GM19043 (cell line): ENCODE measurements around the gene ALPG.
"Not testable (repeated sequence)": the region's sequence is repeated elsewhere in the genome, so short reads cannot be mapped to it uniquely, and the experiment has no call there.

Experiments
- ATAC-seq: cut with Tn5 transposase; IDR thresholded peaks from one replicate; pipeline ENCODE4 v1.9.1; 2021; ENCODE audit warnings: low read depth; ENCODE audit not compliant: unreplicated experiment

ALPG gene

GRCh38 chr2:232406556-232407310, at the start of gene ALPG:
Gene ALPG (plus strand): TSS chr2:232406844. CDS start chr2:232406895, 51 bp downstream.
- no peak for ATAC-seq

DNA sequence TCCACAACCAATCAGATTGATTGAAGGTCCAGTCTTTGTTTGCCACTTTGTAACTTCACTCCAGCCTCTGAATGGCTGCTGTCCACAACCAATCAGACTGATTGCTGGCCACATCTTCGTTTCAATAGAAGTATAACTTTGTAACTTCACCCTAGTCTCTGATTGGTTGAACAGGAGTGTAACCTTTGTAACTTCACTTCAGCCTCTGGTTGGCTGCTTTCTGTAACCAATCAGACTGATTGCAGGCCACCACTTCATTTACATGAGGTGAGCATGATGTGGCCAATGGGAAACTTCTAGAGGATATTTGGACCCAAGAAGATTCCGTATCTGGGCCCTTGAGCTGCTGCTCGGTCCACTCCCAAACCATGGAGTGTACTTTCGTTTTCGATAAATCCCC, 45.0 kb upstream of the ALPG start:
- ATAC-seq = no peak

DNA sequence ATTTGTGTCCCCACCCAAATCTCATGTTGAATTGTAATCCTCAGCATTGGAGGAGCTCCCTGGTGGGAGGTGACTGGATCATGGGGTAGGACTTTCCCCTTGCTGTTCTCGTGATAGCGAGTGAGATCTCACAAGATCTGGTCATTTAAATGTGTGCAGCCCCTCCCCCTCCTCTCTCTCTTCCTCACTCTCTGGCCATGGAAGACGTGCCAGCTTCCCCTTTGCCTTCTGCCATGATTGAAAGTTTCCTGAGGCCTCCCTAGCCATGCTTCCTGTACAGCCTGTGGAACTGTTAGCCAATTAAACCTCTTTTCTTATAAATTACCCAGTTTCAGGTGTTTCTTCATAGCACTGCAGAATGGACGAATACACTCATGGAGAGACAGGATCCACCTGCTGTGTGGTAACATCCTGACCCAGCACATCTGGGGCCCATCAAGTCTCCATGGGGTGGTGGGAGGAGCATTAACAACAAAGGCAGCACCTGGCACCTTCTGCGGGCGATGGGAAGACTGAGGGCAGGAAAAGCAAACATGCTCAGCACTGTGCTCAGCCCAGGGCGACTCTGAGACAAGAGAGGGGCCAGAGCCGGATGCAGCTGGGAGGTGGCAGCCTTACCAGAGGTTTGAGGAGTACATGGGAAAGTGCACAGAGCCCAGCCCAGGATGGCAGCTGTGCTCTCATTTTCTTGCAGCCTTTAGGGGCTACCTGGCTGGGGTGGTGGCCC, 44.3 kb upstream of the ALPG start:
- no peak for ATAC-seq

- ATAC-seq = not testable (repeated sequence)
Observed at GRCh38 chr2:232363064-232363783, 43.4 kb upstream of the ALPG start.

- no peak for ATAC-seq
Observed at GRCh38 chr2:232363784-232364615, 42.6 kb upstream of the ALPG start.

DNA sequence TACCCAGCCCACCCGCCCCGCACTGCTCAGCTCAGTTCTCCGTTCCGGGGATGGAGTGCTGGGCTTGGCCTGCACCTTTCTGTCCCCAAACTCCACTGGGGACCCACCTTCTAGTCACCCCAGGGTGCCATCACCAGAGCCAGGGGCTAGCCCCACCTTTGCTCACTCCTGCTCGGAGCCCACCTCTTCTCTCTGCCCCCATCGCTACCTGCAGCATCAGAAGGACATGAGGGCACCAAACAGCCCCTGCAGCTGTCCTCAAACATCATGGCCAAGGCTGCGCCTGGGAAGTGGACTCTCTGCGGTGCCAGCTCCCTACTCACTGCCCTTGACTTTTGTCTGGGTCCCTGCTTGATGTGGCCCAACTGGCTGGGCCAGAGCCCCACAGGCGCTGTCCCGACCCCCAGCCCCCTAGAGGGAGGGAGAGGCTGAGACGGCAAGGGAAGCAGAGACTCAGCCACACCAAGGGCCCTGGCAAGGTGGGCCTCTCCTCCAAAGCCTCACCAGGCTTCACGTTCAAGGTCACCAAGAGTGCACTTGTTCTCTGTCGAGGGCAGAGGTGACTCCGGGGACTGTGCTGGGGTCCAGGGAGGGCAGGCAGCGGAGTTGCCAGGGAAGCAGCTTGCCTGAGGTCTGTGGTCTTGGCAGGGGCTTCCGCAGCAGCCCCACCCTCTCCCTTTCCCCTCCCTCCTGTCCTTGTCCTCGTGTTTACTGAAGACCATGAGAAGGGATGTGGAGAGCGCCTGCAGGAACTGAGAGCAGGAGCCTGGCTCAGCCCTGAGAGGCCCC, 41.6 kb upstream of the ALPG start:
- not testable (repeated sequence) for ATAC-seq

DNA sequence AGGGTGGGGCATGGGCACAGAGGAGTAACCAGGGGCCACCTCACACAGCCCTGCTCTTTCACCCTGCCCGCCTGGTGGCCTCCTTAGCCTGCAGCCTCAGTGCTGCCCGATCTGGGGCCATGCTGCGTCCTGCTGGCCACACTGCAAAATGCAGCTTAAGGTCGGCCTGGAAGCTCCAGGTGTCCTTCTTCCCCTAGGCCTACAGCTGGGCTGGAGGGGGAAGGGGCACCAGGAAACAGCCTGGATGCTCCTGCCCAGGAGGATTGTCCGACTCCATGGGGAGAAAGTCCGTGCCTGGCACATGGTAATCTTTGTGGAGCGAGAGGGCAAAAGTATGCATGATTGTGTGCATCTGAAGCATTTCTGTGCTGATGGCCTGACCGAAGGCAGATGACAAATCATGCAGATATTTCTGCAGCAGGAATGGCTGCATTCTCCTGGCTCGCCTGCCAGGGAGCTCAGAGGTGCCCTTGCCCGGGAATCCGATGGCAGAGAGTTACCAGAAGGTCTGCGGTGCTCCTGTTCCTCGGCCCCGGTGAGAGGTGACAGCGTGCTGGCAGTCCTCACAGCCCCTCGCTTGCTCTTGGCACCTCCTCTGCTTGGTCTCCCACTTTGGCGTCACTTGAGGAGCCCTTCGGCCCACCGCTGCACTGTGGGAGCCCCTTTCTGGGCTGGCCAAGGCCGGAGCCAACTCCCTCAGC, 40.9 kb upstream of the ALPG start:
- ATAC-seq = no peak

DNA sequence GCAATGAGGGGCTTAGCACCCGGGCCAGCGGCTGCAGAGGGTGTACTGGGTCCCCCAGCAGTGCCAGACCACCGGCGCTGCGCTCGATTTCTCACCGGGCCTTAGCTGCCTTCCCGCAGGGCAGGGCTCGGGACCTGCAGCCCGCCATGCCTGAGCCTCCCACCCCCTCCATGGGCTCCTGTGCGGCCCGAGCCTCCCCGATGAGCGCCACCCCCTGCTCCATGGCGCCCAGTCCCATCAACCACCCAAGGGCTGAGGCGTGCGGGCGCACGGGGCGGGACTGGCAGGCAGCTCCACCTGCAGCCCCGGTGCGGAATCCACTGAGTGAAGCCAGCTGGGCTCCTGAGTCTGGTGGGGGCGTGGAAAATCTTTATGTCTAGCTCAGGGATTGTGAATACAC, 40.2 kb upstream of the ALPG start:
- not testable (repeated sequence) for ATAC-seq

DNA sequence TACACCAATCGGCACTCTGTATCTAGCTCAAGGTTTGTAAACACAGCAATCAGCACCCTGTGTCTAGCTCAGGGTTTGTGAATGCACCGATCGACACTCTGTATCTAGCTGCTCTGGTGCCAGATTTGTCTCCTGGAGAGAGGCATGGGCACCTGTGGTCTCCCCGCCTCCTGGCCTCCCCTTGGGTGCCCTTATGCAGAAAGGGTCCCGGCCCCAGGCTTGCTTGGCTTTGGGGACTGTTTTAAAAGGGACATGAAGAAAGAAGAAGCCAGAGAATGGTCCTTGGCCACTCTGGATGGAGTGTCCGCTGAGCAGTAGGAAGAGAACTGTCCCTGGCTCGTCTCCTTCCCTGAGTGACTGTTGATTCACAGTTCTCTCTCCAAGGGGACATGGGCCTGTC, 39.6 kb upstream of the ALPG start:
- ATAC-seq = no peak

- ATAC-seq = no peak
Observed at GRCh38 chr2:232367591-232368233, 38.9 kb upstream of the ALPG start.

- no peak for ATAC-seq
Observed at GRCh38 chr2:232368311-232368731, 38.3 kb upstream of the ALPG start.

DNA sequence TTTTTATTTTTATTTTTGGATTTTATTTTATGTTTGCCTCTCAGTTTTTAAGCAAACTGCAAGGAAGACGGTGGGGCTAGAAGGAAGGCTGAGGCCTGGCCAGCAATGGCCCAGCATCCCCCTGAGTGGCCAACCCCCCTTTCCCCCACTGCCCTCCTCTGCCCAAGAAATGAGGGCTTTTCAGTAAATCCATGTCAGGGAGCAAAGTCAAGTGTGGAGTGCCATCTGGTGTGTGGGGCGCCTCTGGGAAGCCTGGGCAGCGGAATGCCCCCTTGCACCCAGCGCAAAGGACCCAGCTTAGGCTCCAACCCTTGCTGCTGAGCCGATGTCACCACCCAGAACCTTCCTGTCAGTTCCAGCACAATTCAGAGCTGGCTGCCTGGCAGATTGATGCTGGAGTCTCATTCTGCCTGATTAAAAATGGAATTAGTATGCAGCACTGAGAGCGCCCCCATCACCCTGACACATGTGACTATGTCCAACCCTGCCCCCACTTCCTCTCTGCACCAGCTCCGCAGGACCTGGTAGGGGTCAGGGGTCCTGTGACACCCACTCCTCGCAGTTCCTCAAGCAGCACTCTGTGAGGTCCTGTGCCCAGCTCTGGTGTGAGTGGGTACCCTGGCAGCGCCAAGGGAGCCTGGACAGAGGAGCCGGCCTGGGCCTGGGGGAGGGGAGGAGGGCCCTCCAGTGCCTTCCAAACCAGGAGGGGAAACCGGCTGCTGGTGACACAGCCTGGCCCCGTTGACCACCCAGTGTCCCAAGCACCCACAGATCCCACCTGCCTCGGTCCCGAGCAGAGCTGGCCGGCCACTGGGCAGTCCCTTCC, 37.3 kb upstream of the ALPG start:
- ATAC-seq = no peak

GRCh38 chr2:232370007-232370406, 36.6 kb upstream of the ALPG start:
- not testable (repeated sequence) for ATAC-seq

DNA sequence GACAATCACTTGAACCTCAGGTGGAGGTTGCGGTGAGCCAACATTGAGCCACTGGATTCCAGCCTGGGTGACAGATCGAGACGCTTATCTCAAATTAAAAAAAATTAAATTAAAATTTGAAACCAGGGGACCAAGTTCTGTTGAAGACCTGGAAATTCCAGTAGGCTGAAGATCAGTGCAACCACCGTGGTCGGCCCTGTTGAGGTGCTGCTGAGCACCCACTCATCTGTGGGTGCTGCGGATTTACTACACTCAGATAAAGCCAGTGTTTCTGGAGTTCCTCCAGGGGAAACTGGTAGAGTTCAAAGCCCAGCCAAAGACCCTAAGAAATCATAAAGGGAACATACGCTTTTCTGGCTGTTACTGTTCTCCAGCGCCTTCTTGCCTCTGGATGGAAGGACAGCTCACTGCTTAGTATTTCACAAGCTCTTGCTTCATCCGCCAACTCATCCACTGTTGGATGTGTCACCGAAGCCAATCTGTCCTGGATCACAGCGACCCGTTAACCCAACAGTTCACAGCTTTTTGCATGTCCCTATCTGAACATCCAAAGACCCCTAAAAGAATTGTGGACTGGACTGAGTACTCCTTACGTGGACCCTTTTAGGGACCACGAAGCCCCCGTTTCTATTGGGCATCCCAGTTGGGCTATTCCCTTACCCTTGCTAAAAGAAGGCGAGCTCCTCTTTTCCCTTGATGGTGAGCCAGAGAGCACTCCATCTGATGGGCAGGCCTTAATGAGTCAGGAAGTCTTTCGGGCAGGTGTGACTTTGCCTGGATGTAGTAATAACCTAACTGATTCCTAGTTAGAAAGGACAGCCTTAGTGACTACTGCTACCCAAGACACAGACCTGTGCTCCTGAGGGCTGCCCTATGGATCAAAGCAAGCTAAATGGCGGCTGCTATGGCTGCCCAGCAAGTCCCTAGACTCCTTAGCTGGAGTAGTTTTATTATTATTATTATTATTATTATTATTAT, 34.1 kb upstream of the ALPG start:
- ATAC-seq = no peak

DNA sequence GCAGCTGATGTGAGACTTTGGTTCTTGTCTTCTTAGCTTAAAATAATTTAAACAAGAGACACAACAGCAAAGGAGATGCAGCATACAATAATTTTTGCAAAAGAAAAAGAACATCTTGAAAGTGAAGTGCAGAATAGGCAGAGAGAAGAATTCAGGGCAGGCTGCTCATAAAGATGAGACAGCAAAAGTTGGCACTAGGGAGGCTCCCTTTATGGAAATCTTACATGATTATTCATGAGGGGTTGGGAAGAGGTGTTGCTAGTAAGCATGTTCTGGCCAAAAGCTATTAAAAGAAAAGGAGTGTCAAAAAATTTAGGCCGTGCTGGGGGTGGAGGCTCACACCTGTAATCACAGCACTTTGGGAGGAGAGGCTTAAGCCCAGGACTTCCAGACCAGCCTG, 32.3 kb upstream of the ALPG start:
- ATAC-seq = no peak

GRCh38 chr2:232375164-232375563, 31.5 kb upstream of the ALPG start:
- no peak for ATAC-seq

DNA sequence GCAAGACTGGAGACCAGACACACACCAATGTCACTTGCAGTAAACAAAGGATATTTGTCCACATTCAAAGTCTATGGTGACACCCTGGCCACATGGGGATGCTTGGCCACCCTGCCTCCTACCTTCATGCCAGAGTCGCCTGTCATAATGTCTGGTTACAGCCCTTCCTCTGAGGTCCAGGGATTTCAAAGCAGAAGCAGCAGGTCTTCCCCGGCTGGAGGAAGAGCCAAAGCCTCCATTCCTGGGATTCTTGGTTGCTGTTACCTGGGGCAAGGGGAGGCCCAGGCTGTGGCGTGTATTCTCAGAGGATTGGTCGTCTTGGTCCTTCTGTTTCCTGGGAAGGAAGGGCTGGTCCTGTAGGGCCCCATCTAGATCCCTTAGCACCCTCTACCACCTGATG, 30.4 kb upstream of the ALPG start:
- ATAC-seq = no peak
